NCI-H510A (cell line): ENCODE measurements around the gene GRAMD2A.
A peak's percentile ranks its signal among the peaks of the same experiment; 100 is the strongest.

Experiments
- DNase-seq: peaks from one replicate; lab custom pipeline; 2025; lab: John Stamatoyannopoulos, UW

GRAMD2A gene

GRCh38 chr15:72133211-72133610 lies 64.4 kb downstream of the GRAMD2A start:
- no peak for DNase-seq

DNA sequence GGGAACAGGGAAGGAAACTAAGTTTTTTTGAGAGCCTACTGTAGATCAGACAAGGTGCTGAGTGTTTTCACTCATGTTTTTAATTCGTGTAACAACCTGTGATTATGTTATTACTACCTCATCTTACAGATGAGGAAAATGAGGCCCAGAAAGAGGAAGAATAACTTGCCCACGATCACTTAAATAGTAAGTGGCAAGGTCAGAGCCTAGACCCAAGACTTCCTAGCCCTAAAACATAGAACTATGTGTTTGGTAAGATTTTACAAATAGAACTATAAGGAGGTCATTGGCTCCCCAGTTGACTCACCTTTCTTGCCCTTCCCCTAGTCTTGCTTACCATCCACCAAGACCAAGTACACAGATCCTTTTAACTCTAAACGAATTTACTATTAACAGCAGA lies 65.7 kb downstream of the GRAMD2A start:
- DNase-seq = no peak

- DNase-seq = no peak
These were observed 67.3 kb downstream of the GRAMD2A start for GRCh38 chr15:72130272-72130671.

- DNase-seq = no peak
These were observed 69.2 kb downstream of the GRAMD2A start for GRCh38 chr15:72128359-72128758.

DNA sequence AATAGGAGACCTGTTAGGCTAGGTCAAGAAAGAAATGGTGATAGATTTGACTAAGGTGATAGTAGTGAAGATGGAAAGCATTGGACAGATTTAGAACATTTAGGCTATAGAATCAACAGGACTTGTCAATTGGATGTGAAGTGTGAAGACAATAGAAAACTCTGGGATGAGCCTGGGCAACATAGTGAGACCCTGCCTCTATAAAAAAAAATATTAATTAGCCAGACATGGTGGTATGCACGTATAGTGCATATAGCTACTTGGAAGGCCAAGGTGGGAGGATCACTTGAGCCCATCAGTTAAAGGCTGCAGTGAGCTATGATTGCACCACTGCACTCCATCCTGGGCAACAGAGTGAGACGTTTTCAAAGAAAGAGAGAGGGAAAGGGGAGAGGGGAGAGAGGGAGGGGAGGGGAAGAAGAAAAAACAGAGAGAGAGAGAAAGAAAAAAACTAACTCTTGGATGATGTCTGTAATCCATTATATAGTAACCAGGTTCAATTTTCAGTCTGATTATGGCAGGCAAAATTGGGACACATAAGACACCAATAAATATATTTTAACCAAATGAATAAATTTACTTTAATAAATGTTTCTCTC lies 69.8 kb downstream of the GRAMD2A start:
- no peak for DNase-seq

- DNase-seq = no peak
These were observed 73.4 kb downstream of the GRAMD2A start for GRCh38 chr15:72124218-72124617.

DNA sequence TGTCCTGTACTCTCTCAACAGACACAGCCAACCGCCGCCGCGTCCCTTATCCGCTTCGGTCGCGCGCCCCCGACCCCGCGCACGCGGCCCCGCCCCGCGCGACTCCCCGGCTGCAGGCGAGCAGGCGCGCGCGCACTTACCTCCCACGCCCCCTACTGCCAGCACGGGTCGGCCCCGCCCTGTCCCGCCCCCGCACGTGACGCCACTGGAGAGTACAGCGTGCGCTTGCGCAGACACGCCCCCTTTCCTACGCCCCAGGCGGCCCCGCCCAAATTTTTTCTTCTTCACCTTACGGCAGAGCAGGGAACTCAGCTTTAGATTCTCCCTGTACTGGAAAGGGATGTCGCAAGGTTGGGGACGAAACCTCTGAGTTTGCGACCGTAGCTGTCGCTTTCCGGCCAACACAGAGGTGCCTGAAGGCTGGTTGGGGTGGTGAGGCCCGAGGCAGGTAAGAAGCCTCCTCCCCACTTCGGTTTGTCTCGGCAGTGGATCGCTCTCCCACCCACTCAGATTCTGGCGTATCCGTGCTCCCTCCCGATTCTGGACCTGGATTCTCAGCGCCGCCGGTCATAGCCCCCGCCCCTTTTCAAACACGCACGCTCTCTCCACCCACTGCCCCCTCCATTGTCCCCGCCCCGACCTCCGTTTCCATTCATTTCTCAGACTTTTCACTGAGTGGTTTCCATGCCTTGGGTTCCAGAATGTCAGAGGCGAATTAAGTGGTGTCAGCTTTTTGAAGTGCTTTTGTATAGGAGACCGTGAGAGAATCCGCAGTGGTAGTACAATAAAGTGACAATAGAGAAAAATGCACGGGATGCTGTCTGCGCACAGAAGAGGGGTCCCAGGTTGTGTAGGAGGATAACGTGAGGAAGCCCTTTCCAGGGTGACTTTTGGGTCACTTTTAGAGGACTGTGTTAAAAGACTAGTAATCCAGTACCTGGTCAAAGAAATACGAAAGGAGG lies 79.3 kb downstream of the GRAMD2A start, which contains the start of the genes MYO9A and SENP8:
TSS of gene MYO9A (minus strand) at position 134 of the 962 bp plus-strand sequence. CDS start 71,587 bp downstream, outside the sequence.
TSS of gene SENP8 (plus strand) at position 387 of the 962 bp plus-strand sequence. CDS start 21,221 bp downstream, outside the sequence.
- DNase-seq = peak; percentile 85

- DNase-seq = no peak
These were observed 80.0 kb downstream of the GRAMD2A start for GRCh38 chr15:72117486-72118016.

DNA sequence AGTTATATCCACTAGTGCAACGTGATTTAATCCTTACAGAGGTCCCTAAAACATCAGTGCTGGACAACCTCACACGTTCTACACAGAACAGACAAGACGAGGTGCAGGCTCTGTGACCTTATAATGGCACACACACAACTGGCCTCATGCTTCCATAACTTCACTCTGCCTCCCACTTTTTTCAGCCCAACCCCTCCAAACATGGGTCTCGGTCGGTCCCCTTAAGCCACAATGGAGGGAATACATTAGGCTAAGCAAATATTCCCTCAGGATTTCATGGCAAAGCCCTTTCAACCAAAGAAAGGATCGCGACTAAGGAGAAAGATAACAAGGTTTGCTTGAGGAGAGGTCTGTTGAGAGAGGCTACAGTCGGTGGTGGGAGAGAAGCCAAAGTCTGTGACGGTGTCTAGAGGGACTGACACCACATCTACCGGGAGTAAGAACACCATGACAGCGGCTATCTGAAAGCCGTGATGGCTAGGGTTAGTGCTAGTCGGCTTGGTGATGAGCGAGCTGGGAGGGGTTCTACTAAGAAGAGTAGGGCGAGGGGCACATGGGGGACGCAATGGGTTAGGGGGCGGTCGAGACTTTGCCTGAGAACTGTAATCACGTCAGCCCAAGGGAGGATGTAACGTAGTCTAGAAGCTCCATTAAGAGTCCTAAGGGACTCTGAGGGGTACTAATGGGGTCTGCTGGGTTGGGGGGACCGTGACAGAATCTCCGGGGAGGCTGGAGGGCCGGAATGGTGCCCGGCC lies 80.7 kb downstream of the GRAMD2A start:
- DNase-seq = no peak

- no peak for DNase-seq
These were observed 84.1 kb downstream of the GRAMD2A start for GRCh38 chr15:72113347-72114031.

DNA sequence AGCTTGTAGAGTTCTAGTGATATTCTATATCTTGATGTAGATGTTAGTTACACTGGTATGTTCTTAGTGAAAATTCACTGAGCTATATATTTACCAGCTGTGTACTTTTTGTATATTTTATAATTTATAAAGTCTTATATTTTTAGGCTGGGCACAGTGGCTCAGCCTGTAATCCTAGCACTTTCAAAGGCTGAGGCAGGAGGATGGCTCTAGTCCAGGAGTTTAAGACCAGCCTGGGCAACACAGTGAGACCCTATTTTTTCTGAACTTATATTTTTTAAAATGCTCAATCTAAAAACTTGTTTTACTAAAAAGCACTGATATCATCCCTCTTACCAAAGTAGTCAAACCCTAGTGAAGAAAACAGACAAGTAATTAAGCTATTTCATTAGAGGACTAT lies 84.8 kb downstream of the GRAMD2A start:
- DNase-seq = no peak

- DNase-seq = no peak
These were observed 85.5 kb downstream of the GRAMD2A start for GRCh38 chr15:72112116-72112515.

DNA sequence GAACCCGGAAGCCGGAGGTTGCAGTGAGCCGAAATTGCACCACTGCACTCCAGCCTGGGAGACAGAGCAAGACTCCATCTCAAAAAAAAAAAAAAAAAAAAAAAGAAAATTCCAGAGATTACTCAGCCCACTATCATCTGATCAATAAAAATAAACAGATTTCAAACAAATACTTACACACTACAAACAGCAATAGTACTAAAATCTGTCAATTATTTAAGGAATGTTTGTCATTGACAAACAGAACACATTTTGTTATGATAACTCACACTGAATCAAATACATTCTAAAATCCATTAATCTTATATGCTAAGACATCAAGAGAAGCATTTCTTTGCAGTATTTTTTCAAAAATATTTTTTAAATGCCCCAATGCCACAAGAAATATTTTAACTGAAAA lies 87.2 kb downstream of the GRAMD2A start:
- no peak for DNase-seq
